Measurements from ENCODE around the gene XIST.
"Not testable (repeated sequence)": the region's sequence is repeated elsewhere in the genome, so short reads cannot be mapped to it uniquely, and the experiment has no call there.

XIST gene

GRCh38 chrX:73838123-73838522 is 14.4 kb downstream of the XIST start:
- DNase-seq, result no peak

- no peak for DNase-seq
Measured at GRCh38 chrX:73836956-73837477, 15.5 kb downstream of the XIST start.

- no peak for DNase-seq
Measured at GRCh38 chrX:73834219-73834618, 18.3 kb downstream of the XIST start.

- no peak for DNase-seq
Measured at GRCh38 chrX:73832319-73832718, 20.2 kb downstream of the XIST start.

GRCh38 chrX:73831500-73831899 is 21.0 kb downstream of the XIST start:
- DNase-seq, result peak; percentile 72

GRCh38 chrX:73830489-73831414 is 21.8 kb downstream of the XIST start:
- DNase-seq, result no peak

- no peak for DNase-seq
Measured at GRCh38 chrX:73829890-73830466, 22.5 kb downstream of the XIST start.

GRCh38 chrX:73828080-73828720 is 24.3 kb downstream of the XIST start:
- no peak for DNase-seq

- no peak for DNase-seq
Measured at GRCh38 chrX:73827406-73827805, 25.1 kb downstream of the XIST start.

GRCh38 chrX:73826996-73827395 is 25.5 kb downstream of the XIST start:
- DNase-seq, result no peak

- no peak for DNase-seq
Measured at GRCh38 chrX:73825569-73825968, 26.9 kb downstream of the XIST start.

GRCh38 chrX:73823473-73824004 is 29.0 kb downstream of the XIST start:
- DNase-seq, result no peak

GRCh38 chrX:73822775-73823174 is 29.7 kb downstream of the XIST start:
- no peak for DNase-seq

- DNase-seq, result no peak
Measured at GRCh38 chrX:73821921-73822559, 30.5 kb downstream of the XIST start.

GRCh38 chrX:73819864-73820558 is 32.5 kb downstream of the XIST start:
- DNase-seq, result not testable (repeated sequence)

GRCh38 chrX:73818200-73819116 is 34.1 kb downstream of the XIST start:
- DNase-seq, result no peak

- no peak for DNase-seq
Measured at GRCh38 chrX:73817393-73818199, 34.9 kb downstream of the XIST start.

- no peak for DNase-seq
Measured at GRCh38 chrX:73812256-73812655, 40.3 kb downstream of the XIST start.

GRCh38 chrX:73804109-73804508 is 48.4 kb downstream of the XIST start:
- DNase-seq, result not testable (repeated sequence)

- DNase-seq, result peak; percentile 27
Measured at GRCh38 chrX:73799888-73800287, 52.6 kb downstream of the XIST start.
